Measurements from ENCODE around the gene TTLL1.

The TTLL1 gene

DNA sequence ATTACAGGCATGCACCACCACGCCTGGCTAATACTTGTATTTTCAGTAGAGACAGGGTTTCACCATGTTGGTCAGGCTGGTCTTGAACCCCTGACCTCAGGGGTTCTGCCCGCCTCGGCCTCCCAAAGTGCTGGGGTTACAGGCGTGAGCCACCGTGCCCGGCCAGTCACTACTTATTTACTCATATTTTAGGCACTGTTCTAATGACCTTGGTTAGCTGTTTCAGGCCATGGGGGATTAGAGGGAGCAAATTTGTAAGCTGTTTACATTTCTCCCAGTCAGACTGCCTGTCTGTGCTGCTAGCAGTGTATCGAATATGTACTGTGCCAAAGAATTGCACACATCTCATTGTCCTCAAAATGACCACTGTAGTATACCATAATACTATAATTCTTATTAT is 41.6 kb downstream of the TTLL1 start:
- Histone ChIP-seq H3K36me3 (ENCODE audit: control insufficient read depth, insufficient read depth, low read length) (no peaks in the 10 kb centered on the region), H3K27me3 (ENCODE audit: control insufficient read depth, insufficient read depth, low read length) (no peaks in the 10 kb centered on the region), H3K4me1 (no peaks in the 10 kb centered on the region), H2AFZ (no peak overlapping the region), H3K4me3 (ENCODE audit: low read depth, low read length) (no peak overlapping the region), H3K79me2 (no peaks in the 10 kb centered on the region), H3K9me3 (ENCODE audit: control insufficient read depth, low read length) (no peaks in the 10 kb centered on the region), H3K27ac (no peak overlapping the region), H3K4me2 (ENCODE audit: low read length) (no peak overlapping the region), H3K9ac (no peak overlapping the region)
- TF ChIP-seq CTCF (IDR thresholded peaks at IDR 0.05): no peak

DNA sequence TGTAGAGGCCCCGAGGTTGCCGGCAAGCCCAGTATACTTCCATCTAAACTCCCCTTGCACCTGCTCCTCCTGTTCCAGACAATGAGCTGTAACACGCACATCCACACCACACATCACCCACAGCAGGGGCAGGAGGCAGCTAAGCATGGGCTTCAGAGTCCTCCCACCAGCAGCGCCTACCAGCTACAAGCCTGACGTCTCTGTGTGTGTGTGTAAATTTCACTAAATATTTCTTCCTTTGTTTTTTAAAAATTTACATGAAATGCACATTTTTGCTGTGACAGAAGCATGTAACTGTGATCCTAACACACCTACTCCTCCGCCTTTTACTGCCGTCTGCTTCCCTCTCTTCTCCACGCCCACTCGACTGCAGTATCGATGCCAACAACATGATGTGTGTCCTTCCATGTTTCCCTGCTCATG is 44.9 kb downstream of the TTLL1 start:
- Histone ChIP-seq H3K4me2 (ENCODE audit: low read length) (no peak overlapping the region), H3K36me3 (ENCODE audit: control insufficient read depth, insufficient read depth, low read length) (no peaks in the 10 kb centered on the region), H3K79me2 (no peaks in the 10 kb centered on the region), H3K4me3 (ENCODE audit: low read depth, low read length) (no peak overlapping the region), H3K9ac (no peak overlapping the region), H3K27me3 (ENCODE audit: control insufficient read depth, insufficient read depth, low read length) (no peaks in the 10 kb centered on the region), H2AFZ (no peak overlapping the region), H3K9me3 (ENCODE audit: control insufficient read depth, low read length) (no peaks in the 10 kb centered on the region), H3K27ac (no peak overlapping the region), H3K4me1 (no peaks in the 10 kb centered on the region)
- TF ChIP-seq CTCF (IDR thresholded peaks at IDR 0.05): no peak

- H3K9ac ChIP-seq: no peak overlapping the region
- no peak overlapping the region for H3K4me3 ChIP-seq (ENCODE audit: low read depth, low read length)
- no peaks in the 10 kb centered on the region for H3K79me2 ChIP-seq
- no peaks in the 10 kb centered on the region for H3K36me3 ChIP-seq (ENCODE audit: control insufficient read depth, insufficient read depth, low read length)
- no peaks in the 10 kb centered on the region for H3K4me1 ChIP-seq
- no peak overlapping the region for H3K27ac ChIP-seq
- H3K4me2 ChIP-seq (ENCODE audit: low read length): no peak overlapping the region
- H3K27me3 ChIP-seq (ENCODE audit: control insufficient read depth, insufficient read depth, low read length): no peaks in the 10 kb centered on the region
- H3K9me3 ChIP-seq (ENCODE audit: control insufficient read depth, low read length): no peaks in the 10 kb centered on the region
- TF ChIP-seq CTCF (IDR thresholded peaks at IDR 0.05): no peak
- no peak overlapping the region for H2AFZ ChIP-seq
Measured at GRCh38 chr22:43042101-43042780, 47.0 kb downstream of the TTLL1 start.

DNA sequence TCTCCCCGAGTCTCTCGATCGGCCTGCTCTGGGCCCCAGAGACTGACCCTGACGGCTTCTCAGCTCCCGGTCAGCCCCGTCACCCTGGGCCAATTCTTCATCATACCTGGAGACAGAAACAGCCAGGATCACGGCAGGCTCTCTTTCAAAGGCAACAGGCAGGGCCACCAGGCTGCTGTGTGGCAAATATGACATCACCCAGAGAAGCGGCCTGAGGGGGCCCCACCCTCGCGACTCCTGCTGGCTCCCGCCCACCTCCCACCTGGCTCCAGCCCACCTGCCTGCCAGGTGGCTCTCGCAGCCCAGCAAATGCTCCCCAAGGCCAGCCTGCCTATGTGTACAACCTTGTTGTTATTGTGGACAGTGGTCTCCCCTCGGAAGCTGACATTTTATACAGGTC is 49.4 kb downstream of the TTLL1 start:
- H3K4me1 ChIP-seq: no peaks in the 10 kb centered on the region
- H3K36me3 ChIP-seq (ENCODE audit: control insufficient read depth, insufficient read depth, low read length): no peaks in the 10 kb centered on the region
- no peak for TF ChIP-seq CTCF (IDR thresholded peaks at IDR 0.05)
- H3K27ac ChIP-seq: no peak overlapping the region
- no peak overlapping the region for H3K4me2 ChIP-seq (ENCODE audit: low read length)
- no peak overlapping the region for H3K4me3 ChIP-seq (ENCODE audit: low read depth, low read length)
- no peak overlapping the region for H3K9ac ChIP-seq
- no peaks in the 10 kb centered on the region for H3K9me3 ChIP-seq (ENCODE audit: control insufficient read depth, low read length)
- no peak overlapping the region for H2AFZ ChIP-seq
- H3K79me2 ChIP-seq: no peaks in the 10 kb centered on the region
- no peaks in the 10 kb centered on the region for H3K27me3 ChIP-seq (ENCODE audit: control insufficient read depth, insufficient read depth, low read length)

- no peak for TF ChIP-seq CTCF (IDR thresholded peaks at IDR 0.05)
Measured at GRCh38 chr22:43038325-43038724, 50.9 kb downstream of the TTLL1 start.

More at GRCh38 chr22:43038325-43038724, 50.9 kb downstream of the TTLL1 start:
- H3K4me2 ChIP-seq (ENCODE audit: low read length): no peak overlapping the region
- no peaks in the 10 kb centered on the region for H3K79me2 ChIP-seq
- H3K27ac ChIP-seq: no peak overlapping the region
- H3K9ac ChIP-seq: no peak overlapping the region
- H3K4me1 ChIP-seq: no peaks in the 10 kb centered on the region
- H3K4me3 ChIP-seq (ENCODE audit: low read depth, low read length): no peak overlapping the region
- H3K9me3 ChIP-seq (ENCODE audit: control insufficient read depth, low read length): no peaks in the 10 kb centered on the region
- no peaks in the 10 kb centered on the region for H3K36me3 ChIP-seq (ENCODE audit: control insufficient read depth, insufficient read depth, low read length)
- no peak overlapping the region for H2AFZ ChIP-seq
- no peaks in the 10 kb centered on the region for H3K27me3 ChIP-seq (ENCODE audit: control insufficient read depth, insufficient read depth, low read length)
